Measurements from ENCODE around the gene ONECUT1.

DNA sequence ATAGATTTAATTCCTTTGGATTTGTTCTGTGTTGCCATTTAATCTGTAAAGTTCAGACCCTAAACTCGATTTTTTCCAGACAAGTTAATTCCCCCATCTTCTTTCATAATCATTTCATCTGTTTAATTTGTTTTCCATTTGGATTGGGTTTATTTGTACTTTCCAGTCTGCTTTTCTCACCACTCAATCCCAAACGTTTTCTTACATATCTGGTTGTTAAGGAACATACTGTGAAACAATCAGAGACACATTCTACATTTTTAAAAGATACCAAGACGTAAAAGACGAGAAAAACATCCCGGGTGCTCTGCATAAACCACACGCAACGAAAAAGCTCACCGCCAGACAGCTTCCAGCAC, 13.0 kb upstream of the ONECUT1 start:
- TF ChIP-seq, protein P1, sequence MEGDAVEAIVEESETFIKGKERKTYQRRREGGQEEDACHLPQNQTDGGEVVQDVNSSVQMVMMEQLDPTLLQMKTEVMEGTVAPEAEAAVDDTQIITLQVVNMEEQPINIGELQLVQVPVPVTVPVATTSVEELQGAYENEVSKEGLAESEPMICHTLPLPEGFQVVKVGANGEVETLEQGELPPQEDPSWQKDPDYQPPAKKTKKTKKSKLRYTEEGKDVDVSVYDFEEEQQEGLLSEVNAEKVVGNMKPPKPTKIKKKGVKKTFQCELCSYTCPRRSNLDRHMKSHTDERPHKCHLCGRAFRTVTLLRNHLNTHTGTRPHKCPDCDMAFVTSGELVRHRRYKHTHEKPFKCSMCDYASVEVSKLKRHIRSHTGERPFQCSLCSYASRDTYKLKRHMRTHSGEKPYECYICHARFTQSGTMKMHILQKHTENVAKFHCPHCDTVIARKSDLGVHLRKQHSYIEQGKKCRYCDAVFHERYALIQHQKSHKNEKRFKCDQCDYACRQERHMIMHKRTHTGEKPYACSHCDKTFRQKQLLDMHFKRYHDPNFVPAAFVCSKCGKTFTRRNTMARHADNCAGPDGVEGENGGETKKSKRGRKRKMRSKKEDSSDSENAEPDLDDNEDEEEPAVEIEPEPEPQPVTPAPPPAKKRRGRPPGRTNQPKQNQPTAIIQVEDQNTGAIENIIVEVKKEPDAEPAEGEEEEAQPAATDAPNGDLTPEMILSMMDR (conservative IDR thresholded peaks at IDR 0.05; ENCODE audit: low read length), result no peak
- TF ChIP-seq EZH2phosphoT487 (IDR thresholded peaks at IDR 0.05; ENCODE audit: borderline replicate concordance, low read depth, low read length), result no peak

Data from OCI-LY7 (cell line).